HEK293 (cell line): ENCODE measurements around the gene PPP1CC.

Experiments used
- CTCF ChIA-PET: fragments of 350-600 bp; formaldehyde crosslinking; extraction: SDS; loops from one replicate; lab custom pipeline; 2021; ENCODE audit warnings: antibody characterized with exemption; lab: Yijun Ruan, JAX
- POLR2A ChIA-PET: fragments of 300-600 bp; formaldehyde crosslinking; extraction: SDS; loops from one replicate; lab custom pipeline; 2020; ENCODE audit warnings: antibody characterized with exemption, inconsistent platforms; lab: Yijun Ruan, JAX
- H3K27ac ChIP-seq: fragments of 200-500 bp; sonication (Bioruptor generic); 2 replicates; pipeline ENCODE4 v1.5.1; 2014; ENCODE audit warnings: low read depth, low read length, control low read depth, inconsistent platforms; ENCODE audit errors: extremely low read depth
- H3K36me3 ChIP-seq, 2 experiments: fragments of 200-500 bp in 1 of 2; sonication (Bioruptor generic) in 1 of 2; 1 replicate in 1 of 2; 2 replicates in 1 of 2; pipeline ENCODE4 v1.5.1; 2014 to 2017; ENCODE audit warnings: inconsistent platforms in 2 of 2, low read length in 2 of 2; ENCODE audit not compliant: control insufficient read depth in 2 of 2, insufficient read depth in 1 of 2
- H3K4me1 ChIP-seq: fragments of 200-500 bp; sonication (Bioruptor generic); 2 replicates; pipeline ENCODE4 v1.5.1; 2014; ENCODE audit warnings: mild to moderate bottlenecking, low read length, inconsistent platforms; ENCODE audit not compliant: control insufficient read depth, insufficient read depth
- H3K4me3 ChIP-seq: 2 replicates; pipeline ENCODE4 v1.5.1; 2011; ENCODE audit warnings: low read depth, mild to moderate bottlenecking, control low read depth, low read length, moderate library complexity
- H3K9me3 ChIP-seq: fragments of 200-500 bp; sonication (Bioruptor generic); 2 replicates; pipeline ENCODE4 v1.5.1; 2014; ENCODE audit warnings: low read depth, low read length, inconsistent platforms; ENCODE audit not compliant: control insufficient read depth, insufficient read depth
- EGR2 ChIP-seq: fragments of 450-650 bp; formaldehyde crosslinking; IDR thresholded peaks from 2 replicates; pipeline ENCODE4 v1.5.1; 2016; ENCODE audit warnings: low read depth, missing biosample characterization, missing genetic modification characterization
- GLIS2 ChIP-seq: fragments of 450-650 bp; formaldehyde crosslinking; IDR thresholded peaks from 2 replicates; pipeline ENCODE4 v1.5.1; 2016; ENCODE audit warnings: missing biosample characterization, missing genetic modification characterization
- KLF1 ChIP-seq: fragments of 450-650 bp; formaldehyde crosslinking; IDR thresholded peaks from 2 replicates; pipeline ENCODE4 v1.5.1; 2016; ENCODE audit warnings: missing biosample characterization, missing genetic modification characterization
- KLF7 ChIP-seq: fragments of 450-650 bp; formaldehyde crosslinking; IDR thresholded peaks from 2 replicates; pipeline ENCODE4 v1.5.1; 2016; ENCODE audit warnings: missing biosample characterization, missing genetic modification characterization, borderline replicate concordance
- PRDM1 ChIP-seq: fragments of 450-650 bp; formaldehyde crosslinking; IDR thresholded peaks from 2 replicates; pipeline ENCODE4; 2016; ENCODE audit warnings: missing biosample characterization, missing genetic modification characterization
- ZBTB17 ChIP-seq: fragments of 450-650 bp; formaldehyde crosslinking; IDR thresholded peaks from 2 replicates; pipeline ENCODE4 v1.5.1; 2016; ENCODE audit warnings: missing biosample characterization, missing genetic modification characterization
- ZBTB8A ChIP-seq: fragments of 450-650 bp; formaldehyde crosslinking; IDR thresholded peaks from 2 replicates; pipeline ENCODE4 v1.5.1; 2016; ENCODE audit warnings: missing biosample characterization, missing genetic modification characterization
- ZFHX2 ChIP-seq: fragments of 450-650 bp; formaldehyde crosslinking; conservative IDR thresholded peaks from 2 replicates; pipeline ENCODE4 v1.5.1; 2016; ENCODE audit warnings: missing biosample characterization, missing genetic modification characterization
- ZFP3 ChIP-seq: fragments of 450-650 bp; formaldehyde crosslinking; IDR thresholded peaks from 2 replicates; pipeline ENCODE4 v1.5.1; 2016; ENCODE audit warnings: low read depth, missing biosample characterization, missing genetic modification characterization
- ZIC2 ChIP-seq: fragments of 450-650 bp; formaldehyde crosslinking; IDR thresholded peaks from 2 replicates; pipeline ENCODE4 v1.5.1; 2016; ENCODE audit warnings: missing biosample characterization, missing genetic modification characterization
- ZNF157 ChIP-seq: fragments of 450-650 bp; formaldehyde crosslinking; IDR thresholded peaks from 2 replicates; pipeline ENCODE4 v1.5.1; 2016; ENCODE audit warnings: missing biosample characterization, missing genetic modification characterization
- ZNF19 ChIP-seq: fragments of 450-650 bp; formaldehyde crosslinking; IDR thresholded peaks from 2 replicates; pipeline ENCODE4; 2016; ENCODE audit warnings: missing biosample characterization, missing genetic modification characterization, low read depth
- ZNF2 ChIP-seq: fragments of 450-650 bp; formaldehyde crosslinking; IDR thresholded peaks from 2 replicates; pipeline ENCODE4 v1.5.1; 2016; ENCODE audit warnings: missing biosample characterization, missing genetic modification characterization
- ZNF266 ChIP-seq: fragments of 450-650 bp; formaldehyde crosslinking; IDR thresholded peaks from 2 replicates; pipeline ENCODE4 v1.5.1; 2016; ENCODE audit warnings: missing biosample characterization, missing genetic modification characterization, low read depth
- ZNF391 ChIP-seq: fragments of 450-650 bp; formaldehyde crosslinking; IDR thresholded peaks from 2 replicates; pipeline ENCODE4 v1.5.1; 2016; ENCODE audit warnings: low read depth, missing biosample characterization, missing genetic modification characterization, borderline replicate concordance
- ZNF433 ChIP-seq: fragments of 450-650 bp; formaldehyde crosslinking; IDR thresholded peaks from 2 replicates; pipeline ENCODE4 v1.5.1; 2016; ENCODE audit warnings: missing biosample characterization, missing genetic modification characterization, low read depth
- ZNF561 ChIP-seq: fragments of 450-650 bp; IDR thresholded peaks from 2 replicates; pipeline ENCODE4 v1.5.1; 2018; ENCODE audit warnings: missing biosample characterization, missing genetic modification characterization, borderline replicate concordance
- ZNF571 ChIP-seq: fragments of 450-650 bp; formaldehyde crosslinking; IDR thresholded peaks from 2 replicates; pipeline ENCODE4 v1.5.0; 2017; ENCODE audit warnings: missing biosample characterization, missing genetic modification characterization
- ZNF610 ChIP-seq: fragments of 450-650 bp; formaldehyde crosslinking; IDR thresholded peaks from 2 replicates; pipeline ENCODE4 v1.5.1; 2016; ENCODE audit warnings: missing biosample characterization, missing genetic modification characterization, borderline replicate concordance
- ZNF621 ChIP-seq: fragments of 450-650 bp; formaldehyde crosslinking; IDR thresholded peaks from 2 replicates; pipeline ENCODE4 v1.5.1; 2017; ENCODE audit warnings: missing biosample characterization, missing genetic modification characterization
- ZNF768 ChIP-seq: fragments of 450-650 bp; formaldehyde crosslinking; IDR thresholded peaks from 2 replicates; pipeline ENCODE4 v1.5.1; 2018; ENCODE audit warnings: missing biosample characterization, mild to moderate bottlenecking, missing genetic modification characterization
- TF ChIP-seq, protein P1 (sequence below): fragments of 450-650 bp; IDR thresholded peaks from 2 replicates; pipeline ENCODE4 v1.5.1; 2018; ENCODE audit warnings: missing biosample characterization, missing genetic modification characterization
- TF ChIP-seq, protein P2 (sequence below): fragments of 450-650 bp; formaldehyde crosslinking; IDR thresholded peaks from 2 replicates; pipeline ENCODE4 v1.5.1; 2016; ENCODE audit warnings: missing biosample characterization, missing genetic modification characterization
- TF ChIP-seq, protein P3 (sequence below): fragments of 450-650 bp; formaldehyde crosslinking; IDR thresholded peaks from 2 replicates; pipeline ENCODE4 v1.5.1; 2016; ENCODE audit warnings: missing biosample characterization, missing genetic modification characterization, borderline replicate concordance
- TF ChIP-seq, protein P4 (sequence below): fragments of 450-650 bp; formaldehyde crosslinking; IDR thresholded peaks from 2 replicates; pipeline ENCODE4 v1.5.1; 2016; ENCODE audit warnings: missing biosample characterization, missing genetic modification characterization
- TF ChIP-seq, protein P5 (sequence below): fragments of 450-650 bp; formaldehyde crosslinking; IDR thresholded peaks from 2 replicates; pipeline ENCODE4; 2016; ENCODE audit warnings: missing biosample characterization, missing genetic modification characterization

Gene PPP1CC

DNA sequence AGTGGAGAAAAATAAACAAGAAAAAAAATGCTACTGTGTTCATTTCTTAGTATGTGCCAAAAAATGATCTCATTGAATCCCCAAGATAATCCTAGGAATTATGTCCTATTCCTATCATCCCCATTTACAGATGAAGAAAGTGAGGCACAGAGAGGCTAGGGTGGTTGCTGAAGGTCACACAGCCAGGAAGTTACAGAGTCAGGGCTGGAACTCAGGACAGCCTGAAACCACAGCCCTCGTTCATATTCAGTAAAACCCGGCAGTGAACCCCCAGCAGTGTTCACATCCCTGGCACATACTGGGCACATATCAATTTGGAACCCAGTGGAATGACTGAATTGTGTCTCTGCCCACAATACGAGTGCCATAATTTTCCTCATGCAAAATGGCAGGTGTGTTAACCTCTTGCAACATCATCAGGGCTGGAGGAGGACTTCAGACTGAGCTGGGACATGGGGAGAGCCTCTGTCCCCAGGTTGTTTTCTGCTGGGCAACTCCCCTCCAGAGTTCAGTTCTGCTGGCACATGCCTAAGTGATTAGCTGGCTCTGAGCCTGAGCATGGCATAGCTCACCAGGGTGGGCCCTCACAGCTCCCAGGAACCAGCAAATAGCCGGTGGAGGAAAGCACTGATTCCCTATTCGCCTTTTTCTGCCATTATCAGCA, 2.0 kb upstream of the PPP1CC start (continued):
- TF ChIP-seq, protein P1, sequence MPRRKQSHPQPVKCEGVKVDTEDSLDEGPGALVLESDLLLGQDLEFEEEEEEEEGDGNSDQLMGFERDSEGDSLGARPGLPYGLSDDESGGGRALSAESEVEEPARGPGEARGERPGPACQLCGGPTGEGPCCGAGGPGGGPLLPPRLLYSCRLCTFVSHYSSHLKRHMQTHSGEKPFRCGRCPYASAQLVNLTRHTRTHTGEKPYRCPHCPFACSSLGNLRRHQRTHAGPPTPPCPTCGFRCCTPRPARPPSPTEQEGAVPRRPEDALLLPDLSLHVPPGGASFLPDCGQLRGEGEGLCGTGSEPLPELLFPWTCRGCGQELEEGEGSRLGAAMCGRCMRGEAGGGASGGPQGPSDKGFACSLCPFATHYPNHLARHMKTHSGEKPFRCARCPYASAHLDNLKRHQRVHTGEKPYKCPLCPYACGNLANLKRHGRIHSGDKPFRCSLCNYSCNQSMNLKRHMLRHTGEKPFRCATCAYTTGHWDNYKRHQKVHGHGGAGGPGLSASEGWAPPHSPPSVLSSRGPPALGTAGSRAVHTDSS (tag by site-specific recombination), result 0 out of 2 replicates have a peak, but pooled peaks have one; percentile 27
- TF ChIP-seq ZNF768 (tag by site-specific recombination), result peak; percentile 86; the same call in 1 of the 2 replicates
- TF ChIP-seq, protein P2, sequence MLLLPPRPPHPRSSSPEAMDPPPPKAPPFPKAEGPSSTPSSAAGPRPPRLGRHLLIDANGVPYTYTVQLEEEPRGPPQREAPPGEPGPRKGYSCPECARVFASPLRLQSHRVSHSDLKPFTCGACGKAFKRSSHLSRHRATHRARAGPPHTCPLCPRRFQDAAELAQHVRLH (tag by site-specific recombination), result peak; percentile 89
- no peak for TF ChIP-seq ZNF621 (tag by site-specific recombination)
- peak; percentile 75 for TF ChIP-seq KLF1

DNA sequence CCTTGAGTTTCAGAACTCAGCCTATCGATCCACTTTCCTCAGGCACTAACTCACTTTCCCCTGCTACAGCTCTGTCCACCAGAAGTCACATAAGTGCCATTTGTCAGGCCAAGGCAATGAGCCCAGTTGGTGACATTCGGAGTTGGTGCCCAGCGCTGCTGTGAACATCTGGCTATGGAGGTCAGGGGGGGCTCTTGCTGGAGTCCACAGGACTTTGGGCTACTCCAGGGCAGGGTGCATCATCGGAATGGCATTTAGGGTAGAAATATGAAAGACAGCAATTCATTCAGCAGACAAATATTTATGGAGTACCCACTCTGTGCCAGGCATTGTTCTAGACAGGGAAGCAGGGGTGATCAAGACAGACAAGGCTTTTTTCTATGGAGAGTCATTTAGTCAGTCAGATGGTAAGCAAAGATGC, 1.5 kb upstream of the PPP1CC start:
- H3K4me3 ChIP-seq, result no peak overlapping the region
- POLR2A ChIA-PET, result no interaction called here
- peaks cover 7% of the 10 kb centered on the region for H3K4me1 ChIP-seq
- H3K27ac ChIP-seq, result no peak overlapping the region
- TF ChIP-seq ZFP3 (tag by site-specific recombination) (no peak), ZBTB8A (no peak), ZNF433 (tag by site-specific recombination) (no peak), ZNF561 (no peak), PRDM1 (tag by site-specific recombination) (peak; percentile 27; the same call in 1 of the 2 replicates), KLF7 (tag by site-specific recombination) (no peak), ZIC2 (no peak)
- TF ChIP-seq, protein P3, sequence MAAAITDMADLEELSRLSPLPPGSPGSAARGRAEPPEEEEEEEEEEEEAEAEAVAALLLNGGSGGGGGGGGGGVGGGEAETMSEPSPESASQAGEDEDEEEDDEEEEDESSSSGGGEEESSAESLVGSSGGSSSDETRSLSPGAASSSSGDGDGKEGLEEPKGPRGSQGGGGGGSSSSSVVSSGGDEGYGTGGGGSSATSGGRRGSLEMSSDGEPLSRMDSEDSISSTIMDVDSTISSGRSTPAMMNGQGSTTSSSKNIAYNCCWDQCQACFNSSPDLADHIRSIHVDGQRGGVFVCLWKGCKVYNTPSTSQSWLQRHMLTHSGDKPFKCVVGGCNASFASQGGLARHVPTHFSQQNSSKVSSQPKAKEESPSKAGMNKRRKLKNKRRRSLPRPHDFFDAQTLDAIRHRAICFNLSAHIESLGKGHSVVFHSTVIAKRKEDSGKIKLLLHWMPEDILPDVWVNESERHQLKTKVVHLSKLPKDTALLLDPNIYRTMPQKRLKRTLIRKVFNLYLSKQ (tag by site-specific recombination), result no peak
- H3K36me3 ChIP-seq, result peaks cover 0 to 5% of the 10 kb centered on the region in 2 experiments; a peak in 1 of 3 replicates
- no peaks in the 10 kb centered on the region for H3K9me3 ChIP-seq
- CTCF ChIA-PET, result no interaction called here

DNA sequence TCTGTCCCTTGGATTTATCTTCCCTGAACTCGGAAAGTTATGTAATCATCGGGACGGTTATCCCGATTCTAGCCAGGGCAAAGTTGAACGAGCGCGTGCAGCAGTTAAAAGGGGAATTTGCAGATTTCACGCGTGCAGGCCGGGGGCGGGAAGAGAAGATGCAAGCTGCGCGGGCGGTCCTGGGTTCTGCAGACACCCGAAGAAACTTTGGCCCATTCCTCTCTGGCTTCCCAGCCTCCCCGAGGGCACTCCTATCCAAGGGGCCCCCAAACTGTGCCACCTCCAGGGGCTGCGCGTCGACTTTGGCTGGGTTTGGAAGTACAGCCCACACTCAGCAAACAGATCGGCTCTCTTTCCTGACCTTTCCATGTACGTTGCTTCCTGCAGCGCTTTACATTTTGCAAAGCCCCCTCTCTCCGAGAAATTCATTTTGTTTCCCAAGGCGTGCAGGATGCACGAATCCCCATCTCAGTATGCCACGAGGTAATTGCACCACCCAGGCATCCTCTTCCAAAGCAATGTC, 941 bp upstream of the PPP1CC start:
- Histone ChIP-seq H3K9me3 (no peaks in the 10 kb centered on the region), H3K36me3 (peaks cover 0 to 5% of the 10 kb centered on the region in 2 experiments; a peak in 1 of 3 replicates), H3K27ac (peak overlapping the region; percentile 29; the same call in 1 of the 2 replicates), H3K4me3 (peak overlapping the region; percentile 59), H3K4me1 (peaks cover 7% of the 10 kb centered on the region)
- POLR2A ChIA-PET, result interaction anchor here (0.6 to 1.3 kb wide), 2 partner anchors 13 kb away, joined by 4 to 5 read pairs; no protein-coding TSS in a partner anchor
- CTCF ChIA-PET, result no interaction called here
- TF ChIP-seq ZNF391 (tag by site-specific recombination), result no peak
- TF ChIP-seq, protein P4, sequence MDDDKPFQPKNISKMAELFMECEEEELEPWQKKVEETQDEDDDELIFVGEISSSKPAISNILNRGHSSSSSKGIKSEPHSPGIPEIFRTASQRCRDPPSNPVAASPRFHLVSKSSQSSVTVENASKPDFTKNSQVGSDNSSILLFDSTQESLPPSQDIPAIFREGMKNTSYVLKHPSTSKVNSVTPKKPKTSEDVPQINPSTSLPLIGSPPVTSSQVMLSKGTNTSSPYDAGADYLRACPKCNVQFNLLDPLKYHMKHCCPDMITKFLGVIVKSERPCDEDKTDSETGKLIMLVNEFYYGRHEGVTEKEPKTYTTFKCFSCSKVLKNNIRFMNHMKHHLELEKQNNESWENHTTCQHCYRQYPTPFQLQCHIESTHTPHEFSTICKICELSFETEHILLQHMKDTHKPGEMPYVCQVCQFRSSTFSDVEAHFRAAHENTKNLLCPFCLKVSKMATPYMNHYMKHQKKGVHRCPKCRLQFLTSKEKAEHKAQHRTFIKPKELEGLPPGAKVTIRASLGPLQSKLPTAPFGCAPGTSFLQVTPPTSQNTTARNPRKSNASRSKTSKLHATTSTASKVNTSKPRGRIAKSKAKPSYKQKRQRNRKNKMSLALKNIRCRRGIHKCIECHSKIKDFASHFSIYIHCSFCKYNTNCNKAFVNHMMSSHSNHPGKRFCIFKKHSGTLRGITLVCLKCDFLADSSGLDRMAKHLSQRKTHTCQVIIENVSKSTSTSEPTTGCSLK, result no peak
- TF ChIP-seq, protein P5, sequence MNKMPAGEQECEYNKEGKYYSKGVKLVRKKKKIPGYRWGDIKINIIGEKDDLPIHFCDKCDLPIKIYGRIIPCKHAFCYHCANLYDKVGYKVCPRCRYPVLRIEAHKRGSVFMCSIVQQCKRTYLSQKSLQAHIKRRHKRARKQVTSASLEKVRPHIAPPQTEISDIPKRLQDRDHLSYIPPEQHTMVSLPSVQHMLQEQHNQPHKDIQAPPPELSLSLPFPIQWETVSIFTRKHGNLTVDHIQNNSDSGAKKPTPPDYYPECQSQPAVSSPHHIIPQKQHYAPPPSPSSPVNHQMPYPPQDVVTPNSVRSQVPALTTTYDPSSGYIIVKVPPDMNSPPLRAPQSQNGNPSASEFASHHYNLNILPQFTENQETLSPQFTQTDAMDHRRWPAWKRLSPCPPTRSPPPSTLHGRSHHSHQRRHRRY, result no peak
- TF ChIP-seq ZFHX2 (tag by site-specific recombination), result peak; percentile 28; the same call in 1 of the 2 replicates
- TF ChIP-seq ZNF610, result no peak
- no peak for TF ChIP-seq ZNF2 (tag by site-specific recombination)
- TF ChIP-seq ZNF19 (tag by site-specific recombination), result no peak
- TF ChIP-seq ZNF157 (tag by site-specific recombination), result no peak
- TF ChIP-seq GLIS2 (tag by site-specific recombination), result peak; percentile 58
- no peak for TF ChIP-seq ZNF571 (tag by site-specific recombination)
- peak; percentile 19; the same call in 1 of the 2 replicates for TF ChIP-seq EGR2 (tag by site-specific recombination)
- TF ChIP-seq ZNF266, result no peak
- peak; percentile 89 for TF ChIP-seq ZBTB17
